CD4-positive, alpha-beta T cell treated with Interleukin-10 for 1 hour (primary cell): Measurements from ENCODE around the gene BFSP2.

ENCODE experiments used
- DNase-seq: peaks from one replicate; pipeline ENCODE4 v3.0.0-alpha.2; 2020

Gene BFSP2, protein sequence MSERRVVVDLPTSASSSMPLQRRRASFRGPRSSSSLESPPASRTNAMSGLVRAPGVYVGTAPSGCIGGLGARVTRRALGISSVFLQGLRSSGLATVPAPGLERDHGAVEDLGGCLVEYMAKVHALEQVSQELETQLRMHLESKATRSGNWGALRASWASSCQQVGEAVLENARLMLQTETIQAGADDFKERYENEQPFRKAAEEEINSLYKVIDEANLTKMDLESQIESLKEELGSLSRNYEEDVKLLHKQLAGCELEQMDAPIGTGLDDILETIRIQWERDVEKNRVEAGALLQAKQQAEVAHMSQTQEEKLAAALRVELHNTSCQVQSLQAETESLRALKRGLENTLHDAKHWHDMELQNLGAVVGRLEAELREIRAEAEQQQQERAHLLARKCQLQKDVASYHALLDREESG

DNA sequence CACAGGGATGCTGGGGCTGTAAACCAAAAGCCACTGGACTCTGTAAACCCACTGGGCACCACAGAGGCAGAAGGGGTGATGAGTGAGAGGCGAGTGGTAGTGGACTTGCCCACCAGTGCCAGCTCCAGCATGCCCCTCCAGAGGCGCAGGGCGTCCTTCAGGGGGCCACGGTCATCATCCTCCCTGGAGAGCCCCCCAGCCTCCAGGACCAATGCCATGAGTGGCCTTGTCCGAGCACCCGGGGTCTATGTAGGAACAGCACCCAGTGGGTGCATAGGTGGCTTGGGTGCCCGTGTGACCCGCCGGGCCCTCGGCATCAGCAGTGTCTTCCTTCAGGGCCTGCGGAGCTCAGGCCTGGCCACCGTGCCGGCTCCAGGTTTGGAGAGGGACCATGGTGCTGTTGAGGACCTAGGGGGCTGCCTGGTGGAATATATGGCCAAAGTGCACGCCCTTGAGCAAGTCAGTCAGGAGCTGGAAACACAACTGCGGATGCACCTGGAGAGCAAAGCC, at the start of gene BFSP2:
Gene BFSP2, plus strand, starts transcription at position 51 of the 510 bp plus-strand sequence. Its CDS starts 28 bp downstream, at position 79.
- no peak for DNase-seq

DNA sequence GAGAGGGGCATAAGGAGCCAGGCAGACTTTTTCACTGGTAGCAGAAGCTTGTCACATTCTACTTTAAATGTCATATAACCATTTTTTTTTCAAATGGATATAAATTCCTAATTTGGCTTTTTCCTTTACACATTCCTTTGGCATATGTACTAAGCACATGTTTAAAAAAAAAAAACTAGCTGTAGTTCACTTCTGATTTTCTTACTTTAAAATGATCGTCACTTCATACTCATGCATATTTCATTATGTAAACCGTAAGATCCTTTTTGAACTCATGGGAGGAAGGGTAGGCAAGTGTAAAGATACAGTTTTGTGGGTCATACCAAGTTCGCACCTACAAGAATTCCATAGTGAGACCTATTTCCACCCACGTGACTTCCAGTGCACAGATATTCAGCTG, 45.1 kb upstream of the BFSP2 start:
- no peak for DNase-seq

DNA sequence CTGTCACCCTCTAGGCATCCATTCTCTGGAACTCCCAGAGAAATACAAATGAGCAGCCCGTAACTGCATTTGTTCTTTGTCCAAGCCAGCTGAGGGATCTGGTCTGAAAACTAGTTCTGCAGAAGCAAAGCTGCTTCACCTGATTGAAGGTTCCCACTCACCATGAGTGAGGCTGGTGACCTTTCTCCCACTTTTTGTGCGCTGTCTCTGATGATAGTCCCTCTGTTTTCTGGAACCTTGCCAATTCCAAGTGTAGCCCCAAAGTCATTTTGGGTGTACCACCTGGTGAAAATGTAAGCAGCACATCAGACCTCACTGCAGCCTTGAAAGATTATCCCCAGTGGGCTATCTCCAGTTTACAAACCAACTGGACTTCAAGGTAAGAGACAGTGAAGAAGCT, 39.4 kb upstream of the BFSP2 start:
- DNase-seq = no peak

DNA sequence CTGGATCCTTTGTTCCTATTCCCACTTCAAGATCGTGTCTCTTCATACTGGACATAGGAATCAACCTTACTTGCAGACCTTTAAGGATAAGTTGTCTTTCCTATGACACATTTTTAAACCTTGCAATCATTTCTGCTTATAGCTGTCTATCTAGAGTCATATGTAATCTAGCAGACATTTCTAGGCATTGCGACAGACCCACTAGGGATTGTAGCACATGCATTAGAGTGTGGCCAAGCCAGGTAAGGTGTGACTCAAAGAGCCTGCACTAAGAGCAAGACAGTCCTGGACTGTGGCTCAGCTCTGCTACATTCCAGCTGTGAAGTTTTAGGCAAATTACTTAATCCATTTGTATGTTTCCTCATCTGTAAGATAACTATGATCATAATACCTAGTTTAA, 38.8 kb upstream of the BFSP2 start:
- DNase-seq = no peak

DNA sequence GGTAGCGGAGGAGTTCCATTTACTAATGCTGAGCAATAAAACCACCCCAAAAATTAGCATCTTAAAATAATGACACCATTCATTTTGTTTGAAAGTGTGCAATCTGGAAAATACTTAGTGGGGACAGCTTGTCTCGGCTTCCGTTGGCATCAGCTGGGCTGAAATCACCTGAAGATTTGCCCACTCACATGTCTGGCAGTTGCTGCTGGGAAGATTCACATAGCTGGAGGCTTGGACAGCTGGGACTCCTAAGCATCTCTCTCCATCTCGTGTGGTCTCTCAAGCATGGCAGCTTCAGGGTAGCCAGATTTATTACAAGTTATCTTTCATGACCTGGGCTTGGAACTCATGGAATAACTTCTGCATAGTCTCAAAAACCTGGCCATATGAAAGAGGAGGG, 38.4 kb upstream of the BFSP2 start:
- no peak for DNase-seq

- DNase-seq = no peak
These were observed 37.3 kb upstream of the BFSP2 start for GRCh38 chr3:133362539-133362938.

GRCh38 chr3:133364704-133365103, 35.2 kb upstream of the BFSP2 start:
- no peak for DNase-seq

DNA sequence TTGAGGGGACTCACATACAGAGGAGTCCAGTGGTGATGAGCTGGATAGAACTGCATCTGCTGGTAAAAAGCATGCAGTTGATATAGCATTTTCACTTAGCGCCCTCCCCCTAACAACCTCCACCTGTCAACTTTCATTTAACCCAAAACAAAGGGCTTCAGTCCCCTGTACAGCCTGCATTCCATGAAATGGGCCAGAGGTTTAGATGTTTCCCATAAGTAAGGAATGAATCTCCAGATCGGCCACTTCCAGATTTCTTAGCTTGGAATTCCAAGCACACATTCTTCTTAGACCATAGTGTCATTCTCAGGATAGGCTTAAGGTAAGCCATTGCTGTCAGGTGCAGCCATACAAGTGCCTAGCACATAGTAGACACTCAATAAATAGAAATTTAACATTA, 32.9 kb upstream of the BFSP2 start:
- no peak for DNase-seq

- DNase-seq = no peak
These were observed 32.5 kb upstream of the BFSP2 start for GRCh38 chr3:133367403-133367802.

DNA sequence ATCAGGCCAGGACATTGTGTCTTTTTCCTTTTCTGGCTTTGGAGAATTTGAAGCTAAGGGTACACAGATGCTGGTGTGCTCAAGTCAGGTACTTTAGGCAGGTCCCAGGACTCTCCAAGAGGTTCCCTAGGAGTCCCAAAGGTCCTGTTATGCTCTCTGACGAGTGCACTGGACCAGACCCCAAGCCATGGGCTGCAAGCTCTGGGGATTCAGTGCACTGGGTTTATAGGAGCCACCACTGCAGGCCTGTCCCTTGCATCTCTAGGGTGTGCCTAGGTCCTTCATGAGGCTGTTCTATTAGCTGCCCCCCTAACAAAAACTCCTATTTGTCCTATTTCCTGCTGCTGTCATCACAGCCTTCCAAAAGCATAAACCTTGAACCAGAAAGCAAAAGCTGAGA, 31.9 kb upstream of the BFSP2 start:
- no peak for DNase-seq

- DNase-seq = no peak
These were observed 31.3 kb upstream of the BFSP2 start for GRCh38 chr3:133368371-133369067.

DNA sequence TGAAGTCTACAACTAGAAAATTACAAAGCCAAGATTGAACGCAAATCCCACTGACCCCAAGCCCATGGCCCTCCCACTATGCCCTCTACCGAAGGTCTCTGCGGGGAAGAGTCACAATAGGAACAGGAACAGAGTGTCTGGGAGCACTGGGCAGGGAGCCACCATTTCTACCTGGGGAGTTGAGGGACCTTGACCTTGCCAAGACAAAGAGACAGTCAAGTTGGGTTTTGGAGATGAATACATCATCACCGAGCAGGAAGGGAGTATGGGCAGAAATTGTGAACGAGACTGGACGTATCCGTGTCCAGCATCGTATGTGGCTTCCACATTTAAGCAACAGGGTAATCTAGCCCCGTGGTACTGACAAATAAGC, 30.8 kb upstream of the BFSP2 start:
- DNase-seq = no peak

DNA sequence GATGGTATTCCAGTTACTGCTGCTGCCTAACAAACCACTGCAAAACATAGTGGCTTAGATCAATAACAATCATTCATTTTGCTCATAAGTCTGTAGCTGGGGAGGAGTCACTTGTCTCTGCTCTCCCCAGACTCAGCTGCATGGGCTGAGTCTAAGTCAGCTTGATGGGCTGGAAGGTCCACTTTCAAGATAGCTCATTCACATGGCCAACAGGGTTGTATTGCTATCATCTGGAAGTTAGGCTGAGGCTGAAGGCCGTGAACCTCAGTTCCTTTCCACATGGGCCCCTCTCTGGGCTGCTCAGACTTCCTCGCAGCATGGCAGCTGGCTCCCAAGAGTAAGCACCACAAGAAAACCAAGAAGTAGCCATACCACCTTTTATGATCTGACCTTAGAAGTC, 28.7 kb upstream of the BFSP2 start:
- no peak for DNase-seq

DNA sequence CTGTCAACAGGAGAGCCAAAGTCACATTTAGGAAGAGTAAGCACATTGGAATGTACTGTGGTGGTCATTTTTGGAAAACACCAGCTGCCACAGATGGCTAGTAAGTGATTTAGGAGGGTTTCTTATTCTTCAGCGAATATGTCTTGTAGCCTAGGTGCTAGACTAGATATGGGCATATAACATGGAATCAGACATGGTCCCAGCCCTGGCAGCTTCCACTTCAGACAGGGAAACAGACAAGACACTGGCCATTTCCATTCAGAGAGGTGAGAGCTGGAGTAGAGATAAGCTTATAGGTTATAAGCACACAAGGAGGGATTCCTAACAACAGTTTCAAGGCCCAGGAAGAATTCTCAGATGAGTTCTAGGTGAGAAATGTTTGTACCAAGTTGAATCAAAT, 28.2 kb upstream of the BFSP2 start:
- no peak for DNase-seq

GRCh38 chr3:133374708-133375402, 25.0 kb upstream of the BFSP2 start:
- DNase-seq = no peak

DNA sequence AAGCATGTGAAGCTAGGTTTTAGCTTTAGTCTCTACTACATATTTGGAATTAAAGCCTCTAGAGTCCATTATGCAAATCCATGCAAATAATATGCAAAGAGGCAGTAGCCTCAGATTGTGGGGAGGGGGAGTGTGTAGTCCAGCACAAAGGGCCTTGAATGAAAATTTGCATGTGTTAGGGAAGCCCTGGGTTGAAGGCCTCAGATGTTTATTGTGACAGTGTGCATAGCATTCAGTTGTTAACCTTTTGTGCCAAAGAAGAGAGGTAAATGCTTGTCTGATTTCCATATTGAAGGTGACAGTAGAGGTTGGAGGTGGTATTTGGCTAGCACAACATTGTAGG, 24.5 kb upstream of the BFSP2 start:
- DNase-seq = no peak

DNA sequence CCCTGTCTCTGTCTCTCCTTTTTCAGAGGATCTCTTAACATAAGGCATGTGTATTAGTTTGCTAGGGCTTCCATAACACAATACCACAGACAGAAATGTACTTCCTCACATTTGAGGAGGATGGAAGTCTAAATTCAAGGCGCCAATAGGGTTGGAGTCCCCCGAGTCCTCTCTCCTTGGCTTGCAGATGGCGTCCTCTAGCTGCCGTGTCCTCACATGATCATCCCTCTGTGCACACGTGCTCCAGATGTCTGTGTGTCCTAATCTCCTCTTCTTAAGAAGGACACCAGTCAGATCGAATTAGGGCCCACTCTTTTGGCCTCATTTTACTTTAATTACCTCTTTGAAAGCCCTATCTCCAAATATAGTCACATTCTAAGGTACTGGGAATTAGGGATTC, 23.0 kb upstream of the BFSP2 start:
- no peak for DNase-seq

DNA sequence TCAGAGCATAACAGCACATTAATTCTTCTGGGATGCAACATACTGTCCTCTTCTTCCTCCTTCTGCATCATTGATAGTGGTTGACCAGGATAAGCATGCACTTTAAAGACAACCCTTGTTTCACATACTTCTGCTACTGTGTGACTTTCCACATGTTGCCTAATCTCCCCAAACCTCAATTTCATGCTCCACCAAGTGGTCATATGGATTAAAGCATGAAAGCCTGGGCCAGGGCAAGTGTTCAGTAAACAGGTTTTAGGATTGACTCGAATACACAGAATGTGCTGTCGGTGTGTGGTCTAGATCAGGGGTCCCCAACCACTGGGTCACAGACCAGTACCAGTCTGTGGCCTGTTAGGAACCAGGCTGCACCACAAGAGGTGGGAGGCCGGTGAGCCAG, 22.5 kb upstream of the BFSP2 start:
- no peak for DNase-seq

DNA sequence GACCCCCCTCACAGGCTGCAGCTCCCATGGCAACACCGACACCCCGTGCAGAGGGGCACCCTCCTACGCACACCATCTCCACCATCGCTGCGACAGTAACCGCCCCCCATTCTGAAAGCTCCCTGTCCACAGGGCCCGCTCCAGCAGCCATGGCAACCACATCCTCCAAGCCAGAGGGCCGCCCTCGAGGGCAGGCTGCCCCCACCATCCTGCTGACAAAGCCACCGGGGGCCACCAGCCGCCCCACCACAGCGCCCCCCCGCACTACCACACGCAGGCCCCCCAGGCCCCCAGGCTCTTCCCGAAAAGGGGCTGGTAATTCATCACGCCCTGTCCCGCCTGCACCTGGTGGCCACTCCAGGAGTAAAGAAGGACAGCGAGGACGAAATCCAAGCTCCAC, 19.9 kb upstream of the BFSP2 start:
- DNase-seq = no peak

- DNase-seq = no peak
These were observed 19.2 kb upstream of the BFSP2 start for GRCh38 chr3:133380481-133381225.

DNA sequence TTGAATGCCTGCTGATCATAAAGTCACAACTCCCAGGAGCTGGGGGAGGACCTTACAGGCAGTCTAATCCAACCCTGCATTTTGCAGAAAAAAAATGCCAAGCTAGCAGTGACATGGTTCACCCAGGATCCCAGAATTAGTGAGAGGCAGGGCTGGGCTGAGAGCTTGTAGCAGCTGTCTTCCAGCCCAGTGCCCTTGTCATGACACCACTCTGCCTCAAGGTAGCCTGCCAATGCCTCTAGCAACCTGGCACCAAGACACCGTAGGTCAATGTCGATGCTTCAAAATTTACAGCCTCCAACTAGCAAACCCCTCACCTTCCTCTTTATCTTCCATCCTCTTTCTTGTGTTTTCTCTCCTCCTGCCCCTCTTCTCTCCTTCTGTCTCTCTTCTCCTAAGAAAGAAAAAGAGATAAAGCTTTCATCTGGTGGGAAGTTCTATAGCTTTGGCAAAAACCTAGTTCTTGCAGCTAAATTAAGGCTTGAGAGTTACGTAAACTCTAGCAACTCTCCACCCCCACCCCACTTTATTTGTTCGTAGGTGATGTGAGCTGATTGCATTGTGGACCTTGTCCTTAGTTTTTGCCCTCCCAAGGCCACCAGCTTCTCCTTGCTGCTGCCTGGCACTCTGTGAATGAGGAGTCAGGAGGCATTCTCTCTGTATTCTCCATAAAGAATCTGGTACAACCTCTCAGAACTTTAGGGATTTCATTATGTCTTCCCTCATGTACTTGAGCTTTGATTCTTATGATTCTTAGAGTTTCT, 18.3 kb upstream of the BFSP2 start:
- DNase-seq = no peak

DNA sequence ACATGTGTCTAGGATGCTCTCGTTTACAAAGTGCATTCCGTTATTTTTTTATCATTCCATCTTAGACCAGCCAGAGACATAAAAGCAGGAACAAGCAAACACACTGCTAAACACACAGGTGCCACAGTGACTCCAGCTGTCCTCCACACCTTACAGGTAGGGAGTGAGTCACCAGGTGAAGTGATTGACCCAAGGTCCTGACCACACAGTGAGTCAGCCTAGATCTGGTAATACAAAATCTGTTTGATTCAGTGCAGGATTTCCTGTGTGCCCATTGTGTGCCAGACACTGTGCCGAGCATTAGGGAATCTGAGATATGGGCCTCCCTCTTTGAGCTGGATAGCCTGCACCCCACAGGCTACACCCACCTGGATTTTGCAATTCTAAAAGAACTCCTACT, 16.7 kb upstream of the BFSP2 start:
- no peak for DNase-seq
